HepG2 (cell line): Measurements from ENCODE around the gene CNPPD1. TPM values are rescaled to one million over a fixed set of nuclear protein-coding genes. Genes with fewer than 3 reads are reported as not detected.

ENCODE experiments used
- FOXJ3 ChIP-seq: sonication (generic); formaldehyde crosslinking; IDR thresholded peaks from 2 replicates; pipeline ENCODE4 v1.4.0; 2020; ENCODE audit warnings: missing genetic modification reagents, mild to moderate bottlenecking, borderline replicate concordance
- KLF13 ChIP-seq: sonication (generic); formaldehyde crosslinking; IDR thresholded peaks from 2 replicates; pipeline ENCODE4 v1.4.0; 2020; ENCODE audit warnings: mild to moderate bottlenecking, missing genetic modification reagents
- MED13 ChIP-seq: sonication (generic); formaldehyde crosslinking; IDR thresholded peaks from 2 replicates; pipeline ENCODE4 v1.5.0; 2020; ENCODE audit warnings: missing genetic modification reagents
- MTERF4 ChIP-seq: sonication (generic); formaldehyde crosslinking; IDR thresholded peaks from 2 replicates; pipeline ENCODE4 v1.8.0; 2023; ENCODE audit warnings: mild to moderate bottlenecking, missing genetic modification reagents
- PAF1 ChIP-seq: IDR thresholded peaks from 2 replicates; pipeline ENCODE4 v1.6.1; 2016; ENCODE audit warnings: missing genetic modification reagents, missing compliant biosample characterization
- PHF20 ChIP-seq: sonication (generic); formaldehyde crosslinking; IDR thresholded peaks from 2 replicates; pipeline ENCODE4 v1.5.0; 2020; ENCODE audit warnings: mild to moderate bottlenecking, missing genetic modification reagents
- SRSF4 ChIP-seq: fragments of 200-400 bp; formaldehyde crosslinking; IDR thresholded peaks from one replicate; pipeline ENCODE4 v1.6.1; 2018; ENCODE audit warnings: mild to moderate bottlenecking, low read depth, low read length, moderate library complexity; ENCODE audit not compliant: poor library complexity, severe bottlenecking
- ZMYM4 ChIP-seq: sonication (generic); formaldehyde crosslinking; IDR thresholded peaks from 2 replicates; pipeline ENCODE4 v1.8.1; 2023; ENCODE audit warnings: mild to moderate bottlenecking, missing genetic modification reagents
- ZNF296 ChIP-seq: sonication (generic); formaldehyde crosslinking; conservative IDR thresholded peaks from 2 replicates; pipeline ENCODE4 v1.5.0; 2020; ENCODE audit warnings: mild to moderate bottlenecking, missing genetic modification reagents
- ZNF468 ChIP-seq: sonication (generic); formaldehyde crosslinking; IDR thresholded peaks from 2 replicates; pipeline ENCODE4 v1.8.0; 2022; ENCODE audit warnings: mild to moderate bottlenecking, moderate library complexity, missing genetic modification reagents
- ZNF510 ChIP-seq: sonication (generic); formaldehyde crosslinking; IDR thresholded peaks from 2 replicates; pipeline ENCODE4 v1.4.0; 2020; ENCODE audit warnings: low read depth, mild to moderate bottlenecking, missing genetic modification reagents
- ZNF615 ChIP-seq: sonication (generic); formaldehyde crosslinking; IDR thresholded peaks from 2 replicates; pipeline ENCODE4 v1.5.0; 2020; ENCODE audit warnings: mild to moderate bottlenecking, missing genetic modification reagents, borderline replicate concordance
- polyA plus RNA-seq, 8 experiments: library from polyadenylated mRNA; depleted of rRNA in 3 of 8; stranded (reverse) in 7 of 8; unstranded in 1 of 8; fragments of >200 nt; fragmentation: Illumina TruSeq in 4 of 8; extraction: Trizol in 4 of 8; gene quantifications; 2 replicates each; pipeline versions ENCODE4 v1.2.1 to v1.2.3, GENCODE V29; 2011 to 2016; ENCODE audit warnings: low read depth in 4 of 8, missing spikeins in 1 of 8, mixed read lengths in 1 of 8; ENCODE audit not compliant: insufficient read depth in 1 of 8
- total RNA-seq, 5 experiments: library from RNA; depleted of rRNA; stranded (reverse); fragments of >200 nt; fragmentation: Illumina TruSeq; extraction: Trizol; gene quantifications; 2 replicates each; pipeline ENCODE4 v1.2.3, GENCODE V29; 2016; ENCODE audit warnings: low read depth in 1 of 5
- TF ChIP-seq, protein P1 (sequence below): sonication (generic); formaldehyde crosslinking; IDR thresholded peaks from 2 replicates; pipeline ENCODE4 v1.5.1; 2020; ENCODE audit warnings: missing genetic modification reagents, mild to moderate bottlenecking, borderline replicate concordance
- TF ChIP-seq, protein P2 (sequence below): sonication (generic); formaldehyde crosslinking; IDR thresholded peaks from 2 replicates; pipeline ENCODE4 v1.4.0; 2020; ENCODE audit warnings: missing genetic modification reagents, borderline replicate concordance
- TF ChIP-seq, protein P3 (sequence below): sonication (generic); formaldehyde crosslinking; IDR thresholded peaks from 2 replicates; pipeline ENCODE4 v1.4.0; 2020; ENCODE audit warnings: missing genetic modification reagents

Gene CNPPD1
- total and polyA plus RNA-seq, 2 of the 13 experiments (the other 11 are each of a cell fraction or from before 2014, with no cell fraction given) = 35.5 to 49.4 TPM

DNA sequence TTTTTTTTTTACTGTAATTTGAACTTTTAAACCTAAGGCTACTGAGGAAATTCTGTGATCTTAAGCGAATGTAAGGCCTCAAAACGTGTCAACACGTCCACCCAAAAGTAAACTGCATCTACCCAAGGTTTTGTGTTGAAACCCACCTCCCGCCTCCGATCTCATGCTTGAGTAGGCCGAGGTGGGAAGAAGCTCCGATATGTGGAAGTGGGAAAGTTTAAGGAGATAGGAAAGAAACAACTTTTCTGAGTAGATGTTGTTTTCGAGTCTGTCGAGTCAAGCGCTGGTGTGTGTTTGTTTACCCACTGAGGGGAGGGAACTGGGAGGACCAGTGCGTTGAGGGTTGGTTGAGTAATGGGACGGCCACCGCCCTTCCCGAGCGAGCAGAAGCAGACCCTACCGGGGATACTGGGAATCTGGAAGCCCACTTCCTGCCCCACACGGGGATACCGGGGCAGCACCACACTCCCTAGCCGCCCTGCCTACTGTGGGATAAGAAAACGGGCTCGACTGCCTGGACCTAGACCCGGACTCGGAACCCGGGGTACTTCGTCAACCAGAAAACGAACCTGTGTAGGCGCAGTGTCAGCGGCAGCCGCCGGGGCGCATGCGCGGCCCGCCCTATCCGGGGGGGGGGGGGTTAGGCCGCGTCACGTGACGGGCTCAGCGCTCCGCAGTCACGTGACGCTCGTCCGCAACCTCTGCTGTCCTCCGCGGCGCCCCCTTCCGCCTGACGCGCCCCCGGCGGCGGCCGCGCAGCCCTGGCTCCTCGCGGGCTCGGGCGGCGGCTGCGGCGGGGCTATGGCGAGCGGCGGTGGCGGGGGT, 1.0 kb upstream of the CNPPD1 start, which contains the start of gene RETREG2 (continued):
- peak; percentile 88; the same call in 1 of the 2 replicates for TF ChIP-seq MTERF4 (CRISPR knock-in tag)
- TF ChIP-seq ZNF468 = no peak; the same call in 1 of the 2 replicates
- TF ChIP-seq KLF13 (CRISPR knock-in tag) = peak; percentile 68; the same call in 1 of the 2 replicates
- TF ChIP-seq PHF20 (CRISPR knock-in tag) = peak; percentile 92
- TF ChIP-seq ZNF510 (CRISPR knock-in tag) = peak; percentile 90; the same call in 1 of the 2 replicates
- TF ChIP-seq ZMYM4 (CRISPR knock-in tag) = peak; percentile 86
- TF ChIP-seq ZNF296 (CRISPR knock-in tag) = no peak; the same call in 1 of the 2 replicates
- TF ChIP-seq, protein P1, sequence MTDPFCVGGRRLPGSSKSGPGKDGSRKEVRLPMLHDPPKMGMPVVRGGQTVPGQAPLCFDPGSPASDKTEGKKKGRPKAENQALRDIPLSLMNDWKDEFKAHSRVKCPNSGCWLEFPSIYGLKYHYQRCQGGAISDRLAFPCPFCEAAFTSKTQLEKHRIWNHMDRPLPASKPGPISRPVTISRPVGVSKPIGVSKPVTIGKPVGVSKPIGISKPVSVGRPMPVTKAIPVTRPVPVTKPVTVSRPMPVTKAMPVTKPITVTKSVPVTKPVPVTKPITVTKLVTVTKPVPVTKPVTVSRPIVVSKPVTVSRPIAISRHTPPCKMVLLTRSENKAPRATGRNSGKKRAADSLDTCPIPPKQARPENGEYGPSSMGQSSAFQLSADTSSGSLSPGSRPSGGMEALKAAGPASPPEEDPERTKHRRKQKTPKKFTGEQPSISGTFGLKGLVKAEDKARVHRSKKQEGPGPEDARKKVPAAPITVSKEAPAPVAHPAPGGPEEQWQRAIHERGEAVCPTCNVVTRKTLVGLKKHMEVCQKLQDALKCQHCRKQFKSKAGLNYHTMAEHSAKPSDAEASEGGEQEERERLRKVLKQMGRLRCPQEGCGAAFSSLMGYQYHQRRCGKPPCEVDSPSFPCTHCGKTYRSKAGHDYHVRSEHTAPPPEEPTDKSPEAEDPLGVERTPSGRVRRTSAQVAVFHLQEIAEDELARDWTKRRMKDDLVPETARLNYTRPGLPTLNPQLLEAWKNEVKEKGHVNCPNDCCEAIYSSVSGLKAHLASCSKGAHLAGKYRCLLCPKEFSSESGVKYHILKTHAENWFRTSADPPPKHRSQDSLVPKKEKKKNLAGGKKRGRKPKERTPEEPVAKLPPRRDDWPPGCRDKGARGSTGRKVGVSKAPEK = peak; percentile 36; the same call in 1 of the 2 replicates
- TF ChIP-seq SRSF4 = no peak
- TF ChIP-seq FOXJ3 (CRISPR knock-in tag) = peak; percentile 63; the same call in 1 of the 2 replicates
- TF ChIP-seq, protein P2, sequence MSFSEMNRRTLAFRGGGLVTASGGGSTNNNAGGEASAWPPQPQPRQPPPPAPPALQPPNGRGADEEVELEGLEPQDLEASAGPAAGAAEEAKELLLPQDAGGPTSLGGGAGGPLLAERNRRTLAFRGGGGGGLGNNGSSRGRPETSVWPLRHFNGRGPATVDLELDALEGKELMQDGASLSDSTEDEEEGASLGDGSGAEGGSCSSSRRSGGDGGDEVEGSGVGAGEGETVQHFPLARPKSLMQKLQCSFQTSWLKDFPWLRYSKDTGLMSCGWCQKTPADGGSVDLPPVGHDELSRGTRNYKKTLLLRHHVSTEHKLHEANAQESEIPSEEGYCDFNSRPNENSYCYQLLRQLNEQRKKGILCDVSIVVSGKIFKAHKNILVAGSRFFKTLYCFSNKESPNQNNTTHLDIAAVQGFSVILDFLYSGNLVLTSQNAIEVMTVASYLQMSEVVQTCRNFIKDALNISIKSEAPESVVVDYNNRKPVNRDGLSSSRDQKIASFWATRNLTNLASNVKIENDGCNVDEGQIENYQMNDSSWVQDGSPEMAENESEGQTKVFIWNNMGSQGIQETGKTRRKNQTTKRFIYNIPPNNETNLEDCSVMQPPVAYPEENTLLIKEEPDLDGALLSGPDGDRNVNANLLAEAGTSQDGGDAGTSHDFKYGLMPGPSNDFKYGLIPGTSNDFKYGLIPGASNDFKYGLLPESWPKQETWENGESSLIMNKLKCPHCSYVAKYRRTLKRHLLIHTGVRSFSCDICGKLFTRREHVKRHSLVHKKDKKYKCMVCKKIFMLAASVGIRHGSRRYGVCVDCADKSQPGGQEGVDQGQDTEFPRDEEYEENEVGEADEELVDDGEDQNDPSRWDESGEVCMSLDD (CRISPR knock-in tag) = no peak
- TF ChIP-seq MED13 (CRISPR knock-in tag) = 0 out of 2 replicates have a peak, but pooled peaks have one; percentile 39
- TF ChIP-seq, protein P3, sequence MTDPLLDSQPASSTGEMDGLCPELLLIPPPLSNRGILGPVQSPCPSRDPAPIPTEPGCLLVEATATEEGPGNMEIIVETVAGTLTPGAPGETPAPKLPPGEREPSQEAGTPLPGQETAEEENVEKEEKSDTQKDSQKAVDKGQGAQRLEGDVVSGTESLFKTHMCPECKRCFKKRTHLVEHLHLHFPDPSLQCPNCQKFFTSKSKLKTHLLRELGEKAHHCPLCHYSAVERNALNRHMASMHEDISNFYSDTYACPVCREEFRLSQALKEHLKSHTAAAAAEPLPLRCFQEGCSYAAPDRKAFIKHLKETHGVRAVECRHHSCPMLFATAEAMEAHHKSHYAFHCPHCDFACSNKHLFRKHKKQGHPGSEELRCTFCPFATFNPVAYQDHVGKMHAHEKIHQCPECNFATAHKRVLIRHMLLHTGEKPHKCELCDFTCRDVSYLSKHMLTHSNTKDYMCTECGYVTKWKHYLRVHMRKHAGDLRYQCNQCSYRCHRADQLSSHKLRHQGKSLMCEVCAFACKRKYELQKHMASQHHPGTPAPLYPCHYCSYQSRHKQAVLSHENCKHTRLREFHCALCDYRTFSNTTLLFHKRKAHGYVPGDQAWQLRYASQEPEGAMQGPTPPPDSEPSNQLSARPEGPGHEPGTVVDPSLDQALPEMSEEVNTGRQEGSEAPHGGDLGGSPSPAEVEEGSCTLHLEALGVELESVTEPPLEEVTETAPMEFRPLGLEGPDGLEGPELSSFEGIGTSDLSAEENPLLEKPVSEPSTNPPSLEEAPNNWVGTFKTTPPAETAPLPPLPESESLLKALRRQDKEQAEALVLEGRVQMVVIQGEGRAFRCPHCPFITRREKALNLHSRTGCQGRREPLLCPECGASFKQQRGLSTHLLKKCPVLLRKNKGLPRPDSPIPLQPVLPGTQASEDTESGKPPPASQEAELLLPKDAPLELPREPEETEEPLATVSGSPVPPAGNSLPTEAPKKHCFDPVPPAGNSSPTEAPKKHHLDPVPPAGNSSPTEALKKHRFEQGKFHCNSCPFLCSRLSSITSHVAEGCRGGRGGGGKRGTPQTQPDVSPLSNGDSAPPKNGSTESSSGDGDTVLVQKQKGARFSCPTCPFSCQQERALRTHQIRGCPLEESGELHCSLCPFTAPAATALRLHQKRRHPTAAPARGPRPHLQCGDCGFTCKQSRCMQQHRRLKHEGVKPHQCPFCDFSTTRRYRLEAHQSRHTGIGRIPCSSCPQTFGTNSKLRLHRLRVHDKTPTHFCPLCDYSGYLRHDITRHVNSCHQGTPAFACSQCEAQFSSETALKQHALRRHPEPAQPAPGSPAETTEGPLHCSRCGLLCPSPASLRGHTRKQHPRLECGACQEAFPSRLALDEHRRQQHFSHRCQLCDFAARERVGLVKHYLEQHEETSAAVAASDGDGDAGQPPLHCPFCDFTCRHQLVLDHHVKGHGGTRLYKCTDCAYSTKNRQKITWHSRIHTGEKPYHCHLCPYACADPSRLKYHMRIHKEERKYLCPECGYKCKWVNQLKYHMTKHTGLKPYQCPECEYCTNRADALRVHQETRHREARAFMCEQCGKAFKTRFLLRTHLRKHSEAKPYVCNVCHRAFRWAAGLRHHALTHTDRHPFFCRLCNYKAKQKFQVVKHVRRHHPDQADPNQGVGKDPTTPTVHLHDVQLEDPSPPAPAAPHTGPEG (CRISPR knock-in tag) = peak; percentile 87
- no peak for TF ChIP-seq ZNF615
- TF ChIP-seq PAF1 (CRISPR knock-in tag) = no peak
